HG03378 (cell line): ENCODE results near the gene NR1D2.

Source experiments
- ATAC-seq: cut with Tn5 transposase; IDR thresholded peaks from one replicate; pipeline ENCODE4 v1.9.1; 2021; ENCODE audit warnings: mild to moderate bottlenecking, moderate library complexity; ENCODE audit not compliant: unreplicated experiment

Gene NR1D2

GRCh38 chr3:23928524-23928923, 16.6 kb upstream of the NR1D2 start:
- ATAC-seq: no peak

- ATAC-seq: no peak
Observed at GRCh38 chr3:23931597-23931996, 13.5 kb upstream of the NR1D2 start.

GRCh38 chr3:23932571-23932970, 12.5 kb upstream of the NR1D2 start:
- ATAC-seq: no peak

GRCh38 chr3:23934253-23934652, 10.8 kb upstream of the NR1D2 start:
- no peak for ATAC-seq

- ATAC-seq: no peak
Observed at GRCh38 chr3:23937296-23937695, 7.8 kb upstream of the NR1D2 start.

- no peak for ATAC-seq
Observed at GRCh38 chr3:23938688-23939087, 6.4 kb upstream of the NR1D2 start.

GRCh38 chr3:23940775-23941174, 4.3 kb upstream of the NR1D2 start:
- ATAC-seq: no peak

- no peak for ATAC-seq
Observed at GRCh38 chr3:23941440-23941839, 3.6 kb upstream of the NR1D2 start.

- no peak for ATAC-seq
Observed at GRCh38 chr3:23942546-23942945, 2.5 kb upstream of the NR1D2 start.

GRCh38 chr3:23944007-23944783, 891 bp upstream of the NR1D2 start:
- ATAC-seq: no peak

GRCh38 chr3:23945663-23945912, 502 bp downstream of the NR1D2 start:
- no peak for ATAC-seq

- ATAC-seq: peak; percentile 60
Observed at GRCh38 chr3:23945913-23946687, 1.0 kb downstream of the NR1D2 start.

- no peak for ATAC-seq
Observed at GRCh38 chr3:23948761-23949160, 3.7 kb downstream of the NR1D2 start.

- ATAC-seq: peak; percentile 32
Observed at GRCh38 chr3:23949784-23950183, 4.7 kb downstream of the NR1D2 start.

GRCh38 chr3:23950293-23950692, 5.2 kb downstream of the NR1D2 start:
- peak; percentile 44 for ATAC-seq

- ATAC-seq: peak; percentile 60
Observed at GRCh38 chr3:23952646-23953045, 7.6 kb downstream of the NR1D2 start.

GRCh38 chr3:23953523-23953922, 8.4 kb downstream of the NR1D2 start:
- no peak for ATAC-seq

GRCh38 chr3:23954144-23954543, 9.1 kb downstream of the NR1D2 start:
- ATAC-seq: no peak

- ATAC-seq: no peak
Observed at GRCh38 chr3:23956701-23957100, 11.6 kb downstream of the NR1D2 start.

- peak; percentile 53 for ATAC-seq
Observed at GRCh38 chr3:23959135-23959900, 14.2 kb downstream of the NR1D2 start.

GRCh38 chr3:23960649-23961048, 15.6 kb downstream of the NR1D2 start:
- no peak for ATAC-seq

GRCh38 chr3:23961066-23961465, 16.0 kb downstream of the NR1D2 start:
- ATAC-seq: no peak
